GM18907 (cell line): ENCODE data around the gene MAPK8IP2.
"Not testable (repeated sequence)": the region's sequence is repeated elsewhere in the genome, so short reads cannot be mapped to it uniquely, and the experiment has no call there.

Source experiments
- ATAC-seq: cut with Tn5 transposase; IDR thresholded peaks from one replicate; pipeline ENCODE4 v1.9.1; 2021; ENCODE audit warnings: mild to moderate bottlenecking, moderate library complexity; ENCODE audit not compliant: unreplicated experiment

Gene MAPK8IP2

DNA sequence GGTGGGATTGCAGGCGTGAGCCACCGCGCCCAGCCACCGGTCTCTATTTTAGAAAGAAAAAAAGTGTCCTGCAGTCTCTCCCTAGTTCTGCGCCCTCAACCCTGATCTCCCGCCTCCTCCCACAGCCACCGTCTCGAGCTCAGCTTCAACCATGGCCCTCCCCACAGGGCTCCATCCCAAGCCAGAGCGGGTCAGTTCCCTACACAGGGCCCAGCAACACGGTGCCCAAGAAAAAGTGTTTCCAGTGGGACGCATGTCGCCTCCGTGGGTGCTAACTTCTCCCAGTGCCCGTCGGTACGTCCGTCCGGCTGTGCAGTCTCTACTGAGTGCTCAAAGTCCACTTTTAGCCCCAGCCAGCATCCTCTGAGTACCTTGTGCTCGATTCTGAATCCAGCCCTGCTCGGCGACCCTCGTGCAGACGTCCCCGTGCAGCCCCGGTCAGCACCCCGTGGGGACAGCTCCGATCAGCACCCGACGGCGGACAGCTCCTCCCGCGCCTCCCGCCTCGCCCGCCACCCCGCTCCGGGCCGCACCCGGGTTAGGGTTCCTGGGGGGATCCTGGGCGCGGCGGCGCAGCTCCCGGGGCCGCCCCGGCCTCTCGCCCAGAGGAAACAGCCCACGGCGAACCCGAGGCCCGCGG is 657 bp upstream of the MAPK8IP2 start:
- no peak for ATAC-seq

DNA sequence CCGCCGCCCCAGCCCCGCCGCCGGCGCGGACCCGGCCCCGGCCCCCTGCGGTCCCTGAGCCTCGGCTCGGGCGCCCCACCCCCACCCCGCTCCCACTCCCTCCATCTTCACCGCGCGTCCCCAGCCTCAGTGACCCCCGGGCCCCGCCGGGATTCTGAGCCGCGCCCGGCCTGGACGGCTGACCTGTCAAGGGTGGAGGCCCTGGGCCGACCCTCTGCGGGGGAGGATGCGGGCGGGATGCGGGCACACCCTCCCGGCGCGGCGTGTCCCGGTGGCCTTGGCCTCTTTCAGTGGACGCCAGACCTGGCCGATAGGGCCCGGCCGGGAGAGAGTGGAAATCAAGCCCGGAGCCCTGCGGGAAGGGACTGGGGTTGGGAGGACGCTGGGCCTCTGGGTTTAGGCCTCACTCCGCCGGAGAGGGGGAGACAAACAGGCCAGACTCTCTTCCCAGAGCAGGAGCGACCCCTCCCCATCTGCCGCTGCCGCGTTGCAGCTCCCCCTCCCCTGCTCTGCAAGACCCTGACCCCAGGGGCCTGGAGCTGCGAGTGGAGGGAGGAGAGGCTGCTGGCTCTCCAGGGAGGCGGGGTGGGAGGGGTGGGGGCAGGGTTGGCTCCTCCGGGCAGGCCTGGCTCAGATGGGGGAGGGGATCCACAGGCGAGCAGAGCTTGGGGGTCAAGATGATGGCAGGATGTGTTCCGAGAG is 525 bp downstream of the MAPK8IP2 start:
- ATAC-seq, result no peak

DNA sequence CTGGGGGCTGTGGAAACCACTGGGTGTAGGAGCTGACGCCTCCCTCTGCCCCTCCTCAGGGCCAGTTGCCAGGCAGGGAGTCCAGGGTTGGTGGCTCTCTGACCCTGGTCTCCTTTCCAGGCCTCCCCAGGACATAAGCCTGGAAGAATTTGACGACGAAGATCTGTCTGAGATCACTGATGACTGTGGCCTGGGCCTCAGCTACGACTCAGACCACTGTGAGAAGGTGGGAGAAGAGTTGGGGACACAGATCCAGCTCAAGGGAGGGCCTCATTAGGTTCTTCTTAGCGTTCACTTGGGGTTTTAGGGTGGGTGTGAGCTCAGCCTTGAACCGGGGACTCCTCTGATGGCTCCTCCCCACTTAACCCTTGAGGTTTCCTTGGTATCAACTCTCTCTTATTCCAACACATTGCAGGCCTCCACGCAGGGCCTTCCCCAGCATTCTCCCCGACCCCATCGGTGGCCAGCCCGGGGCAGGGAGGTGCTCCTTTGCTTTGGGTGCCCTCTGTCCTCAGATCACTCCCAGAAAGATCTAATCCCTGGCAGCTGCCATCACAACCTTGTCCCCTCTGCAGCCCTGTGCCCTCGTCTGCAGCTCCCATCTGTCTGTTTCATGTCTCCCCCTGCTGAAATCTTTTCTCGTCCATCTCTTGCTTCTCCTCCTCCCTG is 1.2 kb downstream of the MAPK8IP2 start:
- no peak for ATAC-seq

DNA sequence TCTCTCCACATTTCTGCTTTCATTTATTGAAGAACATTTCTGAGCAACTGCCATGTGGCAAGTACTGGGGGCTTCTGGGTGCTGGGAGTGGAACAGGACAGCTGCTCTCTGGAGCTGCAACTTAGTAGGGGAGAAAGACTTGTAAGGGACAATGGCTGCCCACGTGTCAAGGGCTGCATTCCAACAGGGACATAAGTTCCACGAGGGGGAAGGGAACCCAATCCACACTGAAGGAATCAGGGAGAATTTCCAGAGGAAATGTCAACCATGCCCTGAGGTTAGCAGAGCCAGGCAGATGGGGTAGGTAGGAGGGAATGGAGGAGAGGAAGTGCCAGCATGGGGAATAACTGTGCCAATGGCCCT is 1.7 kb downstream of the MAPK8IP2 start:
- no peak for ATAC-seq

DNA sequence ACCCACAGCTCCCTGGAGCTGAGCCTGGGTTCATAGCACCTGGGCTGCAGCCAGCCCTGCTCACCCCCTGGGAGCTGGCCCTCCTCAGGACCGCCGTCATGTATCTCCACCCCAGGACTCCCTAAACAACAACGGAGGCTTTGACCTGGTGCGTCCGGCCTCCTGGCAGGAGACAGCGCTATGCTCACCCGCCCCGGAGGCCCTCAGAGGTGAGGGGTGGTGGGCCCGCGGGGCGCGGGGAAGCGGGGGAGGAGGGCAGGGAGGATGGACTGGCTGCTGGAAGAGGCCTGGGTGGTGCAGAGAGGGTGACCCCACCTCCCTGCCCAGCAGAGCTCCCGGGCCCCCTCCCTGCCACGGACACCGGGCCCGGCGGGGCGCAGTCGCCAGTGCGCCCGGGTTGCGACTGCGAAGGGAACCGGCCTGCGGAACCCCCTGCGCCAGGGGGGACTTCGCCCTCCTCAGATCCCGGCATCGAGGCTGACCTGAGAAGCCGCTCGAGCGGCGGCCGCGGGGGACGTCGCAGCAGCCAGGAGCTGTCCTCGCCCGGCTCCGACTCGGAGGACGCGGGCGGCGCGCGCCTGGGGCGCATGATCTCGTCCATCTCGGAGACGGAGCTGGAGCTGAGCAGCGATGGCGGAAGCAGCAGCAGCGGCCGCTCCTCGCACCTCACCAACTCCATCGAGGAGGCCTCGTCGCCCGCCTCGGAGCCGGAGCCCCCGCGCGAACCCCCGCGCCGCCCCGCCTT is 3.1 kb downstream of the MAPK8IP2 start:
- ATAC-seq, result no peak

DNA sequence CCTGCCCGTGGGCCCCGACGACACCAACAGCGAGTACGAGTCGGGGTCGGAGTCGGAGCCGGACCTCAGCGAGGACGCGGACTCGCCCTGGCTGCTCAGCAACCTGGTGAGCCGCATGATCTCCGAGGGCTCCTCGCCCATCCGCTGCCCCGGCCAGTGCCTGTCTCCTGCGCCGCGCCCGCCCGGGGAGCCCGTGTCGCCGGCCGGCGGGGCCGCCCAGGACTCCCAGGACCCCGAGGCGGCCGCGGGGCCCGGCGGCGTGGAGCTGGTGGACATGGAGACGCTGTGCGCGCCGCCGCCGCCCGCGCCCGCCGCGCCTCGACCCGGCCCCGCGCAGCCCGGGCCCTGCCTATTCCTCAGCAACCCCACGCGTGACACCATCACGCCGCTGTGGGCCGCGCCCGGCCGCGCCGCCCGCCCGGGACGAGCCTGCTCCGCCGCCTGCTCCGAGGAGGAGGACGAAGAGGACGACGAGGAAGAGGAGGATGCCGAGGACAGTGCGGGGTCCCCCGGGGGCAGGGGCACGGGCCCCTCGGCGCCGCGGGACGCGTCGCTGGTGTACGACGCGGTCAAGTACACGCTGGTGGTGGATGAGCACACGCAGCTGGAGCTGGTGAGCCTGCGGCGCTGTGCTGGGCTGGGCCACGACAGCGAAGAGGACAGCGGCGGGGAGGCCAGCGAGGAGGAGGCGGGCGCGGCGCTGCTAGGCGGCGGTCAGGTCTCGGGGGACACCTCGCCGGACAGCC is 3.8 kb downstream of the MAPK8IP2 start:
- no peak for ATAC-seq

DNA sequence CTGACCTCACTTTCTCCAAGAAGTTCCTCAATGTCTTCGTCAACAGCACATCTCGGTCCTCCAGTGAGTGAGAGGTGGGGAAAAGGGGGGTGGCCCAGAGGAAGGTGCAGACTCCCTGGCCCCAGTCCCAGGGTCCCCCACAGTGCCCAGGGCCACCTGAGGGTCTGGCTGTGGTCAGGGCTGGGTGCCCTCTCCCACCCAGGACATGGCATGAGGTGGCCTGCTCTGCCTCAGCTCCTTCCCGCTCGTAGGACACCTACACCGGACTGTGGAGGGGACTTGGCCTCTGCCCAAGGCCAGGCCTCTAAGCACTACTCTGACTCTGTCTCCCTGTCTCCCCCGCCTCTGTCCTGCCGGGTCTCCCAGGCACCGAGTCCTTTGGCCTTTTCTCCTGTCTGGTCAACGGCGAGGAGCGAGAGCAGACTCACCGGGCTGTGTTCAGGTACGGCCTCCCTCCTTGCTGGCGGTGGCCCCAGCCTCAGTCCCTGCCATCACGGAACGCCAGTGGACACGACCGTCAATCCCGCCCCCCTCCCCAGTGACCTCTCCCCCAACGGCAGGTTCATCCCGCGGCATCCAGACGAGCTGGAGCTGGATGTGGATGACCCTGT is 4.5 kb downstream of the MAPK8IP2 start:
- ATAC-seq, result no peak

DNA sequence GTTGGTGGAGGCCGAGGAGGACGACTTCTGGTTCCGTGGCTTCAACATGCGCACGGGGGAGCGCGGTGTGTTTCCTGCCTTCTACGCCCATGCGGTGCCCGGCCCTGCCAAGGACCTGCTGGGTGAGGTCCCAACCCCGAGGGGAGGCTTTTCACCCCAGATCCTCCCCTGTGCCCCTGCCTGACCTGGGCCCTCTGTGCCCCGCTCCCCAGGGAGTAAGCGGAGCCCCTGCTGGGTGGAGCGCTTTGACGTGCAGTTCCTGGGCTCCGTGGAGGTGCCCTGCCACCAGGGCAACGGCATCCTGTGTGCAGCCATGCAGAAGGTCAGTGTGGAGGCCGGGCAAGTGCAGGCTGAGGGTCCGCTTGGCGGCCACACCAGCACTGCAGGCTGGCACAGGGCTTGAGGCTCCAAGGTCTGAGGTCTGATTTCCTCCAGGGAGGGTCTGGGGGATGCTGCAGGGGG is 5.1 kb downstream of the MAPK8IP2 start:
- ATAC-seq, result no peak

DNA sequence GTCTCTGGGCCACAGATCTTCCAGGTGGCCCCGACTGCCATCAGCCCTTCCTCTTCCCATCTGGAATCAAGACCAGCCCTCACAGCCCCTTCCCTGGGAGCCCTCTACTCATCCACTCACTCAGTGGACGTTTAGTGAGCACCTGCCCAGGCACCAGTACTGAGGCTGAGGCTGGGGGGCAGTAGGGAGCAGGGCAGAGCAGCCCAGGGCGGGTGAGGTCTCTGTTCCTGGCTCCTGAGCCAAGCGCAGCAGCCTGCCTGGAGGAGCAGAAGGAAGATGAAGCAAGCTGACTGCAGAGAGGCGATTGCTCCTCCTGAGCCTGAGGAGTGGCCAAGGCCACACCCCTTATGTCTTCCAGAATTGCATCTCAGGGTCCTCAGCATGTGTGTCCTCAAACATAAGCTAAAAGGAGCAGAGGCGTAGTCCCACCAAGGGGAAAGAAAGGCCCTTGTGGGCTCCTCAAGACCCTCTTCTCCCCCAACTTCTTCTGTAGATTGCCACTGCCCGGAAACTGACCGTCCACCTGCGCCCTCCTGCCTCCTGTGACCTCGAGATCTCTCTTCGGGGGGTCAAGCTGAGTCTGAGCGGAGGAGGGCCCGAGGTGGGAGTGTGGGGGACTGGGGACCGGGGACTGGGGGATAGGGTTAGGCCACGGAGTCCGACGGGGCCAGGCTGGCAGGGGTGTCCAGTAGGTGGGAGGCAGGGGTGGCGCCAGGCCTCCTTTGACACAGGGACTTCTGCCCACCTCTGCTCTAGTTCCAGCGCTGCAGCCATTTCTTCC is 5.8 kb downstream of the MAPK8IP2 start:
- ATAC-seq, result no peak

DNA sequence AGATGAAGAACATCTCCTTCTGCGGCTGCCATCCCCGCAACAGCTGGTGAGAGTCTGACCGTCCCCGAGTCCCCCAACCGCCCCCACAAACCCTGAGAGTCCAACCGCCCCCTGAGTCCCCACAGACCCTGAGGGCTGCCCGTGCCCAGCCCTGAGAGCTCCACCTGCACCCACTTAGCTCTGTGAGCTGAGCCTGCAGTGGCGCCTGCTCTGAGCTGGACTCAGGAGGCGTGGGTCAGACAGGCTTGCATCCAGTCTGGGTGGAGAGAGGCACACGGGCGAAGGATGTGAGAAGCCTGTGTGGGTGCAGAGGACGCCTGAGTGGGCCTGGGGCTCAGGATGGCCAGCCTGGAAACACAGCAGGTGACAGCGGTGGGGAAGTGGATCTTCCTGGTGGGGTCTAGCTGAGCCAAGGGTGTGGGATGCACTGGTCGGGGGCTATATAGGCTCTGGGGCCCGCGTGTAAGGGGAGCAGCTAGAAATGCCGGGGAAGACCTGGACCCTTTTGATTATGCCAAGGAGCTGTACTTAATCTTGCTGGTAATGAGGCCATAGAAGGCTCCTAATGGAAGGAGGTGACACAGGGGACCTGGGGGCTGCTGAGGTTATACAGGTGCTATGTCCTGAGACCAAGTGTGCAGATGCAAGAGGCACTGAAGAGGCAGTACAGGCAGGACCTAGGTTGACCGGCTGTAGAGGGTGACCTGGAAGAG is 6.5 kb downstream of the MAPK8IP2 start:
- no peak for ATAC-seq

DNA sequence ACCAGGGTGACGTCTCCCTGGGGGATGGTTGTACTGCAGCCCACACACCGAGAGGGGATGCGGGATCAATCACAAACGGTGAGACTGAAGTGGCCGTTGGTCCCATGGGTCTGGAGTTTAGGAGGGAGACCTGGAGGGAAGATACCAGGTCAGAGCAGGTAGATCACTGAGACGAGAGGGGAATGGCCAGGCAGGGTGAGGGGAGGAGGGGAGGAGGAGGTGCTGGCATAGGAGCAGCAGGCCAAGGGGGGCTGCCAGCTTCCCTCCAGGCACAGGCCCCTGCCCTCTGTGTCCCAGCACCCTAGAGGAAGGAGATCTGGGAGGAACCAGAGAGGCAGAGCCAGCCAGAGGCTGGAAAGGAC is 7.0 kb downstream of the MAPK8IP2 start:
- ATAC-seq, result no peak

DNA sequence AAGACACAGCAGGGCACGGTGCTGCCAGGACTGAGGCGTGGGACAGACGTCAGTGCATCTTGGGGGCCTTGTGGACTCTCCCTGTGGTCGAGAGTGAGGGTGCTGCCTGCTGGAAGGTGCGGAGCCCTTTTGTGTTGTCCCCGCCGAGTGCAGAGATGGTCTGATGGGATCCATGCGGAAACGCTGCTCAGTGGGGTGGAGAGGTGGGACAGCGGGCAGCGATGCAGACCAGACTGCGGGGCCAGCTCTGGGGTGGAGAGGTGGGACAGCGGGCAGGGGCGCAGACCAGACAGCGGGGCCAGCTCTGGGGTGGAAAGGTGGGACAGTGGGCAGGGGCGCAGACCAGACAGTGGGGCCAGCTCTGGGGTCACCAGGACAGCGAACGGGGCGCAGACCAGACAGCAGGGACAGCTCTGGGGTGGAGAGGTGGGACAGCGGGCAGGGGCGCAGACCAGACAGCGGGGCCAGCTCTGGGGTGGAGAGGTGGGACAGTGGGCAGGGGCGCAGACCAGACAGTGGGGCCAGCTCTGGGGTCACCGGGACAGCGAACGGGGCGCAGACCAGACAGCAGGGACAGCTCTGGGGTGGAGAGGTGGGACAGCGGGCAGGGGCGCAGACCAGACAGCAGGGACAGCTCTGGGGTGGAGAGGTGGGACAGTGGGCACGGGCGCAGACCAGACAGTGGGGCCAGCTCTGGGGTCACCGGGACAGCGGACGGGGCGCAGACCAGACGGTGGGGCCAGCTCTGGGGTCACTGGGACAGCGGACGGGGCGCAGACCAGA is 7.7 kb downstream of the MAPK8IP2 start:
- not testable (repeated sequence) for ATAC-seq

DNA sequence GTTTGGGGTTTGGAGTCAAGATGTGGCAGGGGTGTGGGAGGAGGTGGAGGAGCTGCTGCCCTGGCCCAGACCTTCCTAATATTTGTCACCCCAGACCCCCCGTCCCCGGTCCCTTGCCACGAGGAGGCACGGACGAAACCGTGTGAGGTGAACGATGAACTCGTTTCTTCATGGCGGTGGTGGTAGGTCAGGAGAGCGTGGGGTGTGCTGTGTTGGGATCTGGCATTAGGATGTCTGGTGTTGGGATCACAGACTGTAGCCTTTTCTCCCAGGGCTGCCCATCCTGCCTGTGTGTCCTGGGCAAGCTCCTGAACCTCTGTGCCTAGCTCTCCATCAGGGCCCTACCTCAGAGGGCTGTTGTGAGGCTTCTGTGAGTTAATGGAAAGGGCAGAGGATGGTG is 8.4 kb downstream of the MAPK8IP2 start:
- ATAC-seq, result no peak

DNA sequence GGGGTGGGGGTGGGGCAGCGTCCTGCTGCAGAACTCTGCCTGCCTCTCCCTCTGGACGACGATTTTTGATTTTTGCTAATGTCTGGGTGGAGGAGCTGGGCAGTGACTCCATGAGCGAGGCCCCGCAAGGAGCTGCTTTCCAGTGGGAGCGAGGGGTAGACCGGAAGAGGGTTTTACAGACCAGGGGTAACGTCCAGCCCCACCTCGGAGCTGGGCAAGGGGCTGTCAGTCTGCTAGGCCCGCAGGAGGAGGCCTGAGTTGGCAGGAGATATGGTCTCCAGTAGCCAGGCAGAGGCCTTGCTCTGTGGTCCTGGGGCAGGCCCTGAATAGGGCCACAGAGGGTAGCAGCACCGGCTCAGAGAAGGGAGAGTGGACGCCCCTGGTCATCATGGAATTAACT is 9.0 kb downstream of the MAPK8IP2 start:
- ATAC-seq, result no peak

DNA sequence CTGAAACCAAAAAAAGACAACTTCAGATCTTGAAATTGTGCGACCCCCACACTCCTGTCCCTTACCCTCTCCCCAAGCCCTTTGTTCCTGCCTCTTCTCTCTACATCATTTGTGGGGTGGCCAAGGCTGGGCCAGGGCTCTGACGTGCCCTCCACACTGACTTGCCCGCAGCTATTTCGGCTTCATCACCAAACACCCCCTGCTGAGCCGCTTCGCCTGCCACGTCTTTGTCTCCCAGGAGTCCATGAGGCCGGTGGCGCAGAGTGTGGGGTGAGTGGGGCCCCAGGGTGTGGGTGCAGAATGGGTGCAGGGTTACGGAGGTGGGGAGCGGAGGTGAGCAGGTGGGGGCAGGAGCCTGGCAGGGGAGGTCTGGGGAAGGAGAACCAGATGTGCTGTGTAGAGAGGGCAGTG is 9.5 kb downstream of the MAPK8IP2 start:
- no peak for ATAC-seq

DNA sequence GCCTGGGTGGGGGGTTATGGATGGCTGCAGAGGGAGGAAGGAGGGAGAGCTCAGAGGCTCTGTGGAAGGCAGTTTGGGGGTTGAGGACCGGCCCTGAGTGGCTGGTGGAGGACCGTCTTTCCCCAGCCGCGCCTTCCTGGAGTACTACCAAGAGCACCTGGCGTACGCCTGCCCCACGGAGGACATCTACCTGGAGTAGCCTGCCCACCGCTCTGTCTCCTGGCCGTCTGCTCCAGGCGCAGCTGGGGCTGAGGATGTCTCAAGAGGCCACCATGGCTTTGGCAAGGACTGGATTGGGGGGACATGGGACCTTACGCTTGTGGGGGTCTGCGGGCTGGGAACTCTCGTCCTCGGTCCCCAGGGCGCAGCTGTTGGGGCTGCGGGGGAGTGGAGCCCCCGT is 10.0 kb downstream of the MAPK8IP2 start:
- no peak for ATAC-seq

DNA sequence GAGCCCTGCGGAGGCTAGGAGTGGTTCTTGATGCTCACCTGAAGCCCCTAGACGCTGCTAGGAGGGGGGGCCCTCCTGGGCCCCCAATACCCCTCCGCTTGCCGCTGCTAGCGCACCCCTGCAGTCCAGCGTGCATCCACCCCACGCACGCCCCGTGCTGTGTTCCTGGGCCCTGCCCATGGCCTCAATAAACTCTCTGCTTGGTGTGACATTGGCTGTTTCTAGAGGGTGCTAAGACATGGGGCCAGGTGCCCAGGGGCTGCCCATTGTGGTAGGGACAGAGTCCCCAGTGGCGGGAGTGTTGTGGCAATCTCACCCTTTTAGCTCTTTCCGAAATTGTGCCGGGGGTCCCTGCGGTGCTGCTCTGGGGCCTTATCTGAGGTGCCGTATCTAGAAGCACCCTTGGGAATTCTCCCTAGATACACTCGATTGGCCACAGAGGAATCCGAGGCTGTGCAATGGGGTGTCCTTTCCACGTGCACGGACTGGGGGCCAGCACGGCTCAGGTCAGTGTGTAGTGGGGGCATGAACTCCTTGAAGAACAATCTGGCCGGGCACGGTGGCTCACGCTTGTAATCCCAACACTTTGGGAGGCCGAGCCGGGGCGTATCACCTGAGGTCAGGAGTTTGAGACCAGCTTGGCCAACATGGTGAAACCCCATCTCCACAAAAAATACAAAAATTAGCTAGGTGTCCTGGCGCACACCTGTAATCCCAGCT is 10.9 kb downstream of the MAPK8IP2 start:
- ATAC-seq, result no peak

DNA sequence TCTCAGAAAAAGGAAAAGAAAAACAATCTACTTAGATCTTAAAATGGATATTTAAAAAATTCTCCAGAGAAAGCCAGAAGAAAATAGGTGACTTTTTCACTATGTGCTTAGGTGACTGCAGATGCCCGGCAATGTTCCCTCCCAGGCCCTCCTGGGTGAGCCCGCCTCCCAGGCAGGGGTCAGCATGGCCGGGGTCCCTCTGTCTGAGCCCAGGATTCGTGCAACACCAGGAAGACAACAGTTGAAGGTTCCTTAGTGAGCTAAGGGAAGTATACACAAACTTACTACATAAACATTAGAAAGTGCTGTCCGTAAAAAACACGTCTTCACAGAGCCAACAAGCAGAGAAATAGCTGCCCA is 11.6 kb downstream of the MAPK8IP2 start:
- no peak for ATAC-seq
